KOPT-K1 (cell line): Measurements from ENCODE around the gene SPANXN2.
"Not testable (repeated sequence)": the region's sequence is repeated elsewhere in the genome, so short reads cannot be mapped to it uniquely, and the experiment has no call there.

ENCODE experiments used
- H3K27ac ChIP-seq: fragments of 200-600 bp; sonication (generic); 2 replicates; pipeline ENCODE4 v1.5.1; 2016; ENCODE audit warnings: antibody characterized with exemption, mild to moderate bottlenecking, low read depth, low read length; ENCODE audit not compliant: poor library complexity, severe bottlenecking
- H3K36me3 ChIP-seq: fragments of 200-600 bp; sonication (generic); 2 replicates; pipeline ENCODE4 v1.5.1; 2017; ENCODE audit warnings: antibody characterized with exemption, mild to moderate bottlenecking, low read length, moderate library complexity; ENCODE audit not compliant: insufficient read depth
- H3K9me3 ChIP-seq: fragments of 200-600 bp; sonication (generic); 2 replicates; pipeline ENCODE4 v1.5.1; 2017; ENCODE audit warnings: antibody characterized with exemption, low read length, mild to moderate bottlenecking; ENCODE audit not compliant: insufficient read depth, poor library complexity, severe bottlenecking

SPANXN2 gene

GRCh38 chrX:143720652-143721051 is at the start of gene SPANXN2:
SPANXN2 (minus strand) TSS chrX:143720752; CDS start chrX:143720668, 84 bp downstream.
- not testable (repeated sequence) for H3K9me3 ChIP-seq, H3K36me3 ChIP-seq, H3K27ac ChIP-seq

GRCh38 chrX:143768976-143769375 is 48.4 kb upstream of the SPANXN2 start:
- no peaks in the 10 kb centered on the region for H3K36me3 ChIP-seq
- no peaks in the 10 kb centered on the region for H3K9me3 ChIP-seq
- no peak overlapping the region for H3K27ac ChIP-seq

GRCh38 chrX:143767789-143768188 is 47.2 kb upstream of the SPANXN2 start:
- not testable (repeated sequence) for H3K36me3 ChIP-seq

GRCh38 chrX:143757887-143758286 is 37.3 kb upstream of the SPANXN2 start:
- Histone ChIP-seq H3K27ac (no peak overlapping the region), H3K36me3 (no peaks in the 10 kb centered on the region), H3K9me3 (no peaks in the 10 kb centered on the region)

More at GRCh38 chrX:143767789-143768188, 47.2 kb upstream of the SPANXN2 start:
- not testable (repeated sequence) for H3K9me3 ChIP-seq, H3K27ac ChIP-seq

GRCh38 chrX:143757375-143757774 is 36.8 kb upstream of the SPANXN2 start:
- Histone ChIP-seq H3K36me3 (no peaks in the 10 kb centered on the region), H3K9me3 (no peaks in the 10 kb centered on the region), H3K27ac (no peak overlapping the region)

- H3K9me3 ChIP-seq, result no peaks in the 10 kb centered on the region
- no peaks in the 10 kb centered on the region for H3K36me3 ChIP-seq
- no peak overlapping the region for H3K27ac ChIP-seq
Measured at GRCh38 chrX:143754183-143754582, 33.6 kb upstream of the SPANXN2 start.

- Histone ChIP-seq H3K27ac (no peak overlapping the region), H3K36me3 (no peaks in the 10 kb centered on the region), H3K9me3 (no peaks in the 10 kb centered on the region)
Measured at GRCh38 chrX:143733866-143734265, 13.3 kb upstream of the SPANXN2 start.

- no peak overlapping the region for H3K27ac ChIP-seq
- H3K9me3 ChIP-seq, result no peaks in the 10 kb centered on the region
- H3K36me3 ChIP-seq, result no peaks in the 10 kb centered on the region
Measured at GRCh38 chrX:143726296-143726695, 5.7 kb upstream of the SPANXN2 start.

GRCh38 chrX:143701460-143701859 is 19.1 kb downstream of the SPANXN2 start:
- Histone ChIP-seq H3K36me3 (no peaks in the 10 kb centered on the region), H3K9me3 (no peaks in the 10 kb centered on the region), H3K27ac (no peak overlapping the region)

- Histone ChIP-seq H3K27ac (no peak overlapping the region), H3K9me3 (no peaks in the 10 kb centered on the region), H3K36me3 (no peaks in the 10 kb centered on the region)
Measured at GRCh38 chrX:143694885-143695284, 25.7 kb downstream of the SPANXN2 start.

GRCh38 chrX:143683486-143683885 is 37.1 kb downstream of the SPANXN2 start:
- Histone ChIP-seq H3K36me3 (no peaks in the 10 kb centered on the region), H3K27ac (no peak overlapping the region), H3K9me3 (no peaks in the 10 kb centered on the region)

GRCh38 chrX:143674926-143675325 is 45.6 kb downstream of the SPANXN2 start:
- Histone ChIP-seq H3K27ac (no peak overlapping the region), H3K9me3 (no peaks in the 10 kb centered on the region), H3K36me3 (no peaks in the 10 kb centered on the region)

- H3K9me3 ChIP-seq, result no peaks in the 10 kb centered on the region
- no peak overlapping the region for H3K27ac ChIP-seq
- no peaks in the 10 kb centered on the region for H3K36me3 ChIP-seq
Measured at GRCh38 chrX:143669395-143669794, 51.2 kb downstream of the SPANXN2 start.

GRCh38 chrX:143664302-143664701 is 56.2 kb downstream of the SPANXN2 start:
- no peaks in the 10 kb centered on the region for H3K9me3 ChIP-seq
- H3K27ac ChIP-seq, result no peak overlapping the region
- no peaks in the 10 kb centered on the region for H3K36me3 ChIP-seq

- Histone ChIP-seq H3K36me3 (no peaks in the 10 kb centered on the region), H3K9me3 (no peaks in the 10 kb centered on the region), H3K27ac (no peak overlapping the region)
Measured at GRCh38 chrX:143663755-143664154, 56.8 kb downstream of the SPANXN2 start.
